IMR-90 (cell line): Measurements from ENCODE around the gene SLC35F6. TPM values are rescaled to one million over a fixed set of nuclear protein-coding genes. Genes with fewer than 3 reads are reported as not detected.

Experiments
- ATAC-seq: fragments of 200-7000 bp; cut with Tn5 transposase; 2 replicates; pipeline ENCODE4 v1.9.1; 2020; ENCODE audit warnings: low read depth, mild to moderate bottlenecking, moderate library complexity
- BruUV-seq: library from RNA; stranded (reverse); fragments of 400-500 nt; replicated peaks from 2 replicates; lab custom pipeline; 2021; lab: Mats Ljungman, UMichigan
- CTCF ChIA-PET: fragments of 300-600 bp; formaldehyde crosslinking; extraction: SDS; loops from one replicate; lab custom pipeline; 2021; ENCODE audit warnings: antibody characterized with exemption; lab: Yijun Ruan, JAX
- POLR2A ChIA-PET: fragments of 300-600 bp; sonication (Branson Sonifier 250); formaldehyde crosslinking; loops from one replicate; lab custom pipeline; 2022; ENCODE audit warnings: antibody characterized with exemption; ENCODE audit not compliant: unreplicated experiment; lab: Charles Lee
- DNase-seq: peaks from one replicate; pipeline ENCODE4 v3.0.0; 2013
- H2AFZ ChIP-seq: replicated peaks from 2 replicates; pipeline ENCODE3; 2013; ENCODE audit warnings: low read length, mild to moderate bottlenecking; ENCODE audit not compliant: poor library complexity
- H2AK5ac ChIP-seq: 2 replicates; pipeline ENCODE4 v1.6.1; 2013; ENCODE audit warnings: low read depth, low read length, inconsistent platforms
- H2AK9ac ChIP-seq: replicated peaks from 2 replicates; pipeline ENCODE3; 2013; ENCODE audit warnings: mild to moderate bottlenecking, low read depth, low read length, moderate library complexity; ENCODE audit not compliant: poor library complexity
- H2BK120ac ChIP-seq: 2 replicates; pipeline ENCODE4 v1.6.1; 2013; ENCODE audit warnings: low read depth, low read length, inconsistent platforms
- H2BK15ac ChIP-seq: 3 replicates; pipeline ENCODE4 v1.6.1; 2013; ENCODE audit warnings: low read depth, low read length, inconsistent platforms
- H2BK20ac ChIP-seq: 2 replicates; pipeline ENCODE4 v1.6.1; 2013; ENCODE audit warnings: low read depth, mild to moderate bottlenecking, inconsistent platforms, low read length, moderate library complexity
- H2BK5ac ChIP-seq: 2 replicates; pipeline ENCODE4 v1.6.1; 2013; ENCODE audit warnings: mild to moderate bottlenecking, low read depth, low read length, inconsistent platforms; ENCODE audit not compliant: poor library complexity, severe bottlenecking
- H3K14ac ChIP-seq: replicated peaks from 2 replicates; pipeline ENCODE4 v1.6.1; 2013; ENCODE audit warnings: low read depth, low read length, inconsistent platforms
- H3K18ac ChIP-seq: 2 replicates; pipeline ENCODE4 v1.6.1; 2013; ENCODE audit warnings: low read depth, low read length, control low read depth
- H3K23ac ChIP-seq: 2 replicates; pipeline ENCODE4 v1.6.1; 2013; ENCODE audit warnings: low read depth, low read length, inconsistent platforms
- H3K27ac ChIP-seq: 2 replicates; pipeline ENCODE4 v1.5.1; 2013; ENCODE audit warnings: mild to moderate bottlenecking, control low read depth, low read length; ENCODE audit not compliant: insufficient read depth
- H3K27me3 ChIP-seq: 2 replicates; pipeline ENCODE4 v1.6.1; 2013; ENCODE audit warnings: low read length; ENCODE audit not compliant: control insufficient read depth, insufficient read depth
- H3K36me3 ChIP-seq: 2 replicates; pipeline ENCODE4 v1.6.1; 2013; ENCODE audit warnings: low read length, mixed read lengths; ENCODE audit not compliant: control insufficient read depth, insufficient read depth
- H3K4ac ChIP-seq: 2 replicates; pipeline ENCODE4 v1.6.1; 2013; ENCODE audit warnings: low read depth, low read length, inconsistent platforms
- H3K4me1 ChIP-seq: 2 replicates; pipeline ENCODE4 v1.6.1; 2013; ENCODE audit warnings: low read length, mixed read lengths; ENCODE audit not compliant: control insufficient read depth, insufficient read depth
- H3K4me2 ChIP-seq: 2 replicates; pipeline ENCODE4 v1.6.1; 2013; ENCODE audit warnings: low read depth, mild to moderate bottlenecking, control low read depth, low read length, moderate library complexity
- H3K4me3 ChIP-seq: 2 replicates; pipeline ENCODE4 v1.5.1; 2013; ENCODE audit warnings: low read depth, mild to moderate bottlenecking, control low read depth, low read length, moderate library complexity; ENCODE audit not compliant: insufficient read depth
- H3K56ac ChIP-seq: 2 replicates; pipeline ENCODE4 v1.6.1; 2013; ENCODE audit warnings: low read length, inconsistent platforms; ENCODE audit not compliant: insufficient read depth; ENCODE audit errors: extremely low read depth
- H3K79me1 ChIP-seq, 2 experiments: 2 replicates each; pipeline ENCODE4 v1.6.1; 2013; ENCODE audit warnings: low read length in 2 of 2, inconsistent platforms in 1 of 2, low read depth in 1 of 2
- H3K9ac ChIP-seq: 2 replicates; pipeline ENCODE4 v1.6.1; 2013; ENCODE audit warnings: low read depth, low read length, control low read depth
- H3K9me1 ChIP-seq: 2 replicates; pipeline ENCODE4 v1.6.1; 2013; ENCODE audit warnings: low read length, inconsistent platforms; ENCODE audit not compliant: insufficient read depth
- H3K9me3 ChIP-seq: 2 replicates; pipeline ENCODE4 v1.6.1; 2013; ENCODE audit warnings: low read length; ENCODE audit not compliant: control insufficient read depth, insufficient read depth
- H4K20me1 ChIP-seq: 2 replicates; pipeline ENCODE4 v1.6.1; 2013; ENCODE audit warnings: low read length, inconsistent platforms; ENCODE audit not compliant: insufficient read depth
- H4K5ac ChIP-seq: 2 replicates; pipeline ENCODE4 v1.6.1; 2013; ENCODE audit warnings: mild to moderate bottlenecking, low read depth, low read length, control low read depth
- H4K8ac ChIP-seq, 2 experiments: 2 replicates each; pipeline ENCODE4 v1.6.1; 2013; ENCODE audit warnings: low read depth in 2 of 2, low read length in 2 of 2, control low read depth in 1 of 2, inconsistent platforms in 1 of 2
- H4K91ac ChIP-seq: 2 replicates; pipeline ENCODE4 v1.6.1; 2013; ENCODE audit warnings: low read depth, low read length, inconsistent platforms; ENCODE audit not compliant: insufficient read depth
- BHLHE40 ChIP-seq: fragments of 150-350 bp; IDR thresholded peaks from 2 replicates; pipeline ENCODE4 v1.6.1; 2016; ENCODE audit warnings: mild to moderate bottlenecking, low read depth, low read length
- CEBPB ChIP-seq: IDR thresholded peaks from 2 replicates; pipeline ENCODE4 v1.6.1; 2012; ENCODE audit warnings: low read depth, low read length, improper control_type of control experiment
- CHD1 ChIP-seq: IDR thresholded peaks from 2 replicates; pipeline ENCODE4 v1.6.1; 2012; ENCODE audit warnings: low read depth, low read length, improper control_type of control experiment
- ELK1 ChIP-seq: fragments of 150-350 bp; IDR thresholded peaks from 2 replicates; pipeline ENCODE4 v1.6.1; 2016; ENCODE audit warnings: low read depth, mild to moderate bottlenecking, low read length, moderate library complexity, borderline replicate concordance
- FOS ChIP-seq: fragments of 150-350 bp; IDR thresholded peaks from 2 replicates; pipeline ENCODE4 v1.6.1; 2016; ENCODE audit warnings: low read depth, low read length
- MAFK ChIP-seq: IDR thresholded peaks from 2 replicates; pipeline ENCODE4 v1.6.1; 2012; ENCODE audit warnings: low read depth, low read length, improper control_type of control experiment
- MAZ ChIP-seq: IDR thresholded peaks from 2 replicates; pipeline ENCODE4 v1.6.1; 2012; ENCODE audit warnings: low read depth, mild to moderate bottlenecking, low read length, improper control_type of control experiment, moderate library complexity, borderline replicate concordance
- MXI1 ChIP-seq: IDR thresholded peaks from 2 replicates; pipeline ENCODE4 v1.6.1; 2012; ENCODE audit warnings: low read depth, mild to moderate bottlenecking, low read length, moderate library complexity, borderline replicate concordance
- NFE2L2 ChIP-seq: fragments of 150-350 bp; IDR thresholded peaks from 2 replicates; pipeline ENCODE4 v1.6.1; 2016; ENCODE audit warnings: low read depth, mild to moderate bottlenecking, low read length
- RAD21 ChIP-seq: IDR thresholded peaks from 2 replicates; pipeline ENCODE4 v1.6.1; 2012; ENCODE audit warnings: low read length, improper control_type of control experiment
- RFX5 ChIP-seq: IDR thresholded peaks from 2 replicates; pipeline ENCODE4 v1.8.0; 2012; ENCODE audit warnings: low read depth, mild to moderate bottlenecking, low read length, moderate library complexity
- SMC3 ChIP-seq: fragments of 150-350 bp; IDR thresholded peaks from 2 replicates; pipeline ENCODE4 v1.6.1; 2016; ENCODE audit warnings: low read depth, mild to moderate bottlenecking, antibody characterized with exemption, low read length, moderate library complexity
- WGBS, 2 experiments: methylation state at CpG; one replicate each; pipeline versions ENCODE4 v1.1.5 to v1.1.7; 2013; ENCODE audit warnings: missing lambda C conversion rate in 2 of 2; ENCODE audit not compliant: insufficient read length in 1 of 2; ENCODE audit errors: extremely low coverage in 2 of 2; 5-methylcytosine and 5-hydroxymethylcytosine counted together
- dilution Hi-C: fragments of 300-500 bp; cut with HindIII; formaldehyde crosslinking; loops from one replicate; pipeline ENCODE4 v1.14.3; 2018; ENCODE audit warnings: low sequenced_read_pairs; ENCODE audit not compliant: unreplicated experiment
- in situ Hi-C: fragments of 300-500 bp; cut with MboI; formaldehyde crosslinking; loops from 3 replicates; pipeline ENCODE4 v1.14.3; 2019; ENCODE audit warnings: low sequenced_read_pairs, inconsistent platforms, mixed read lengths
- intact Hi-C: fragments of 100-400 bp; cut with micrococcal nuclease; formaldehyde crosslinking; loops from 2 replicates; pipeline ENCODE4 v1.10.0; 2022
- polyA plus RNA-seq, 3 experiments: library from polyadenylated mRNA; depleted of rRNA; stranded (reverse); fragments of >200 nt; gene quantifications; 2 replicates each; pipeline ENCODE4 v1.2.3, GENCODE V29; 2012; ENCODE audit warnings: low replicate concordance in 1 of 3
- total RNA-seq: library from RNA; depleted of rRNA; stranded (reverse); fragments of >200 nt; gene quantifications from 2 replicates; pipeline ENCODE4 v1.2.3, GENCODE V29; 2012

SLC35F6 gene
- total and polyA plus RNA-seq, 2 of the 4 experiments (the other 2 are of a cell fraction), result 19.1 to 30.6 TPM

- Histone ChIP-seq H3K4me2 (no peak overlapping the region), H4K91ac (no peak overlapping the region; the same call in 1 of the 2 replicates), H3K56ac (no peak overlapping the region), H3K4me3 (no peak overlapping the region), H3K27ac (no peak overlapping the region), H2BK120ac (no peak overlapping the region), H2BK5ac (no peak overlapping the region), H2AK5ac (no peak overlapping the region; the same call in 1 of the 2 replicates), H3K79me1 (no peaks in the 10 kb centered on the region), H3K4ac (no peak overlapping the region), H2BK15ac (no peak overlapping the region), H3K14ac (no peak overlapping the region), H2BK20ac (no peak overlapping the region), H3K9ac (no peak overlapping the region), H4K5ac (no peak overlapping the region), H3K23ac (no peak overlapping the region), H3K9me3 (no peaks in the 10 kb centered on the region), H3K36me3 (no peaks in the 10 kb centered on the region), H2AK9ac (no peak overlapping the region), H3K27me3 (no peaks in the 10 kb centered on the region), H4K20me1 (no peaks in the 10 kb centered on the region), H3K4me1 (peaks cover 15% of the 10 kb centered on the region), H2AFZ (peak overlapping the region; percentile 28), H3K18ac (no peak overlapping the region), H3K9me1 (peaks cover 14% of the 10 kb centered on the region), H4K8ac (no peak overlapping the region)
- CTCF ChIA-PET, result no interaction called here
- in situ Hi-C loops, result no loop called here
- DNase-seq (no peak), ATAC-seq (no peak)
- no TSS peak for BruUV-seq
- POLR2A ChIA-PET, result no interaction called here
- dilution Hi-C loops, result no loop called here
- TF ChIP-seq FOS (no peak), BHLHE40 (no peak), MAFK (no peak), MXI1 (no peak), ELK1 (no peak), NFE2L2 (no peak), SMC3 (no peak), CEBPB (no peak), RAD21 (no peak), CHD1 (no peak), RFX5 (no peak), MAZ (no peak)
- WGBS, 2 experiments, result 82% methylated on average over 7 of the region's 12 CpGs; no CpG with 5 or more reads in 1 of the 2 experiments
- intact Hi-C loops, result no loop called here
These were observed 42.7 kb upstream of the SLC35F6 start for GRCh38 chr2:26721115-26722032.
